Panc1 (cell line): Measurements from ENCODE around the gene CEACAM16. TPM values are rescaled to one million over a fixed set of nuclear protein-coding genes. Genes with fewer than 3 reads are reported as not detected.
A peak's percentile ranks its signal among the peaks of the same experiment; 100 is the strongest.

Source experiments
- ATAC-seq: fragments of 200-7000 bp; cut with Tn5 transposase; 2 replicates; pipeline ENCODE4 v1.9.1; 2020; ENCODE audit warnings: mild to moderate bottlenecking, moderate library complexity
- BruUV-seq: library from RNA; stranded (reverse); fragments of 400-500 nt; replicated peaks from 2 replicates; lab custom pipeline; 2021; lab: Mats Ljungman, UMichigan
- CTCF ChIA-PET: fragments of 300-600 bp; sonication (Branson Sonifier 250); formaldehyde crosslinking; loops from one replicate; lab custom pipeline; 2022; ENCODE audit warnings: antibody characterized with exemption; lab: Charles Lee
- POLR2A ChIA-PET: fragments of 300-600 bp; sonication (Branson Sonifier 250); formaldehyde crosslinking; loops from one replicate; lab custom pipeline; 2022; ENCODE audit warnings: antibody characterized with exemption; lab: Charles Lee
- DNase-seq: peaks from one replicate; pipeline ENCODE4 v3.0.0-alpha.2; 2010; ENCODE audit warnings: low read depth, low spot score
- H3K27ac ChIP-seq: 2 replicates; pipeline ENCODE4 v1.5.1; 2011; ENCODE audit warnings: mild to moderate bottlenecking, low read length, inconsistent platforms
- H3K27me3 ChIP-seq: fragments of 200-500 bp; sonication (Bioruptor generic); 2 replicates; pipeline ENCODE4 v1.6.0; 2014; ENCODE audit warnings: low read length, inconsistent platforms; ENCODE audit not compliant: control insufficient read depth, insufficient read depth
- H3K36me3 ChIP-seq: fragments of 200-500 bp; sonication (Bioruptor generic); 2 replicates; pipeline ENCODE4 v1.5.1; 2014; ENCODE audit warnings: inconsistent platforms, mild to moderate bottlenecking, low read length, moderate library complexity; ENCODE audit not compliant: control insufficient read depth, insufficient read depth
- H3K4me1 ChIP-seq: 2 replicates; pipeline ENCODE4 v1.5.1; 2011; ENCODE audit warnings: inconsistent platforms, mild to moderate bottlenecking, low read length, moderate library complexity; ENCODE audit not compliant: control insufficient read depth, insufficient read depth
- H3K4me3 ChIP-seq, 2 experiments: 2 replicates each; pipeline ENCODE4 v1.5.1; 2011 to 2012; ENCODE audit warnings: low read depth in 2 of 2, low read length in 2 of 2, mild to moderate bottlenecking in 2 of 2, inconsistent platforms in 1 of 2, moderate library complexity in 1 of 2
- H3K9me3 ChIP-seq: fragments of 200-500 bp; sonication (Bioruptor generic); 2 replicates; pipeline ENCODE4 v1.5.1; 2014; ENCODE audit warnings: low read depth, mild to moderate bottlenecking, inconsistent platforms, low read length, moderate library complexity; ENCODE audit not compliant: control insufficient read depth, insufficient read depth
- POLR2AphosphoS5 ChIP-seq: IDR thresholded peaks from 2 replicates; pipeline ENCODE4 v1.6.1; 2012; ENCODE audit warnings: mild to moderate bottlenecking, low read depth, low read length, moderate library complexity
- SIN3A ChIP-seq: IDR thresholded peaks from 2 replicates; pipeline ENCODE4 v1.6.1; 2012; ENCODE audit warnings: low read depth, mild to moderate bottlenecking, low read length, moderate library complexity, borderline replicate concordance; ENCODE audit not compliant: insufficient read depth
- TCF7L2 ChIP-seq: IDR thresholded peaks from 2 replicates; pipeline ENCODE4 v1.6.1; 2011; ENCODE audit warnings: mild to moderate bottlenecking, low read depth, low read length, inconsistent platforms
- in situ Hi-C: cut with HindIII; loops from 2 replicates; pipeline ENCODE4 v1.10.0; 2016; ENCODE audit warnings: low sequenced_read_pairs, low pct_unique_long_range_greater_than_20kb
- intact Hi-C: fragments of 100-400 bp; cut with micrococcal nuclease; formaldehyde crosslinking; loops from one replicate; pipeline ENCODE4 v1.10.0; 2022; ENCODE audit not compliant: unreplicated experiment
- total RNA-seq: library from RNA; stranded (reverse); gene quantifications from one replicate; pipeline ENCODE4 v1.2.1, GENCODE V29; 2021; ENCODE audit not compliant: unreplicated experiment
- TF ChIP-seq, protein P1 (sequence below), 2 experiments: IDR thresholded peaks; 2 replicates each; pipeline ENCODE4 v1.6.1; 2011 to 2012; ENCODE audit warnings: low read depth in 2 of 2, control low read depth in 1 of 2, low read length in 1 of 2, mild to moderate bottlenecking in 1 of 2, moderate library complexity in 1 of 2; ENCODE audit not compliant: insufficient read depth in 1 of 2
- TF ChIP-seq, protein P2 (sequence below): fragments of 450-650 bp; IDR thresholded peaks from 2 replicates; pipeline ENCODE4 v1.5.1; 2017; ENCODE audit warnings: mild to moderate bottlenecking

The CEACAM16 gene
- total RNA-seq, 1 experiment from 2014 or later = not detected

DNA sequence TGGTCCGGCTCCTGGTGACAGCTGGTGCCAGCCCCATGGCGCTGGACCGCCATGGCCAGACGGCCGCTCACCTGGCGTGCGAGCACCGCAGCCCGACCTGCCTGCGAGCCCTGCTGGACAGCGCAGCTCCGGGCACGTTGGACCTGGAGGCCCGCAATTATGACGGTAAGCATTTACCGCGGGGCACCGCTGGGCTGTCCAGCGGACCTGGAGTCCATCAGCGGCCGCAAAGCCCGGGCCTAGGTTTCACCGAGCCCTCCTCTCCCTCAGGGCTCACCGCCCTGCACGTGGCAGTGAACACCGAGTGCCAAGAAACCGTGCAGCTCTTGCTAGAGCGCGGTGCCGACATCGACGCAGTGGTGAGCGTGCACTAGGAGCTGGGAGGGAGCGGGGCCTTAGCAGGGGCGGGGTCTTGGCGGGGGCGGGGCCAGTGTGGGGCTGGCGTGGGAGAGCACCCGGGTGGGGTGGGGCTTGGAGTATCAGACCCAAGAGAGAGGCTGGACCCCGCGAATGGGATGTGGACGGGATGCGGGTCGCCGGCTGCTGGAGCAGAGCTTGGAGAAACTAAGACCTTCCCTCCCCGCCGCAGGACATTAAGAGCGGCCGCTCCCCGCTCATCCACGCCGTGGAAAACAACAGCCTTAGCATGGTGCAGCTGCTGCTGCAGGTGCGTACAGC is 58.2 kb downstream of the CEACAM16 start:
- BruUV-seq = no TSS peak
- ATAC-seq (0 out of 2 replicates have a peak, but pooled peaks have one; percentile 12), DNase-seq (no peak)
- Histone ChIP-seq H3K27ac (peak overlapping the region; percentile 51; the same call in 1 of the 2 replicates), H3K27me3 (no peaks in the 10 kb centered on the region), H3K4me1 (peaks cover 36% of the 10 kb centered on the region), H3K4me3 (no peak overlapping the region), H3K36me3 (no peaks in the 10 kb centered on the region), H3K9me3 (no peaks in the 10 kb centered on the region)
- in situ Hi-C loops (no loop called here), intact Hi-C loops (no loop called here)
- CTCF ChIA-PET = interaction anchor here (1.4 kb wide), 1 partner anchor 13 kb away, joined by 4 read pairs; no protein-coding TSS in a partner anchor
- TF ChIP-seq, protein P1, sequence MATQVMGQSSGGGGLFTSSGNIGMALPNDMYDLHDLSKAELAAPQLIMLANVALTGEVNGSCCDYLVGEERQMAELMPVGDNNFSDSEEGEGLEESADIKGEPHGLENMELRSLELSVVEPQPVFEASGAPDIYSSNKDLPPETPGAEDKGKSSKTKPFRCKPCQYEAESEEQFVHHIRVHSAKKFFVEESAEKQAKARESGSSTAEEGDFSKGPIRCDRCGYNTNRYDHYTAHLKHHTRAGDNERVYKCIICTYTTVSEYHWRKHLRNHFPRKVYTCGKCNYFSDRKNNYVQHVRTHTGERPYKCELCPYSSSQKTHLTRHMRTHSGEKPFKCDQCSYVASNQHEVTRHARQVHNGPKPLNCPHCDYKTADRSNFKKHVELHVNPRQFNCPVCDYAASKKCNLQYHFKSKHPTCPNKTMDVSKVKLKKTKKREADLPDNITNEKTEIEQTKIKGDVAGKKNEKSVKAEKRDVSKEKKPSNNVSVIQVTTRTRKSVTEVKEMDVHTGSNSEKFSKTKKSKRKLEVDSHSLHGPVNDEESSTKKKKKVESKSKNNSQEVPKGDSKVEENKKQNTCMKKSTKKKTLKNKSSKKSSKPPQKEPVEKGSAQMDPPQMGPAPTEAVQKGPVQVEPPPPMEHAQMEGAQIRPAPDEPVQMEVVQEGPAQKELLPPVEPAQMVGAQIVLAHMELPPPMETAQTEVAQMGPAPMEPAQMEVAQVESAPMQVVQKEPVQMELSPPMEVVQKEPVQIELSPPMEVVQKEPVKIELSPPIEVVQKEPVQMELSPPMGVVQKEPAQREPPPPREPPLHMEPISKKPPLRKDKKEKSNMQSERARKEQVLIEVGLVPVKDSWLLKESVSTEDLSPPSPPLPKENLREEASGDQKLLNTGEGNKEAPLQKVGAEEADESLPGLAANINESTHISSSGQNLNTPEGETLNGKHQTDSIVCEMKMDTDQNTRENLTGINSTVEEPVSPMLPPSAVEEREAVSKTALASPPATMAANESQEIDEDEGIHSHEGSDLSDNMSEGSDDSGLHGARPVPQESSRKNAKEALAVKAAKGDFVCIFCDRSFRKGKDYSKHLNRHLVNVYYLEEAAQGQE (IDR thresholded peaks at IDR 0.05; ENCODE audit: insufficient read depth in 1 of 2, low read depth in 2 of 2, low read length in 1 of 2) = peak in 1 of 2 experiments; percentile 59; a peak in 1 of 4 replicates
- TF ChIP-seq TCF7L2 (no peak), POLR2AphosphoS5 (no peak), SIN3A (no peak)
- TF ChIP-seq, protein P2, sequence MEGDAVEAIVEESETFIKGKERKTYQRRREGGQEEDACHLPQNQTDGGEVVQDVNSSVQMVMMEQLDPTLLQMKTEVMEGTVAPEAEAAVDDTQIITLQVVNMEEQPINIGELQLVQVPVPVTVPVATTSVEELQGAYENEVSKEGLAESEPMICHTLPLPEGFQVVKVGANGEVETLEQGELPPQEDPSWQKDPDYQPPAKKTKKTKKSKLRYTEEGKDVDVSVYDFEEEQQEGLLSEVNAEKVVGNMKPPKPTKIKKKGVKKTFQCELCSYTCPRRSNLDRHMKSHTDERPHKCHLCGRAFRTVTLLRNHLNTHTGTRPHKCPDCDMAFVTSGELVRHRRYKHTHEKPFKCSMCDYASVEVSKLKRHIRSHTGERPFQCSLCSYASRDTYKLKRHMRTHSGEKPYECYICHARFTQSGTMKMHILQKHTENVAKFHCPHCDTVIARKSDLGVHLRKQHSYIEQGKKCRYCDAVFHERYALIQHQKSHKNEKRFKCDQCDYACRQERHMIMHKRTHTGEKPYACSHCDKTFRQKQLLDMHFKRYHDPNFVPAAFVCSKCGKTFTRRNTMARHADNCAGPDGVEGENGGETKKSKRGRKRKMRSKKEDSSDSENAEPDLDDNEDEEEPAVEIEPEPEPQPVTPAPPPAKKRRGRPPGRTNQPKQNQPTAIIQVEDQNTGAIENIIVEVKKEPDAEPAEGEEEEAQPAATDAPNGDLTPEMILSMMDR = no peak
- POLR2A ChIA-PET = interaction anchor here (0.5 kb wide), 1 partner anchor 113 kb away, joined by 13 read pairs; the partner anchor contains the start of gene PVR

DNA sequence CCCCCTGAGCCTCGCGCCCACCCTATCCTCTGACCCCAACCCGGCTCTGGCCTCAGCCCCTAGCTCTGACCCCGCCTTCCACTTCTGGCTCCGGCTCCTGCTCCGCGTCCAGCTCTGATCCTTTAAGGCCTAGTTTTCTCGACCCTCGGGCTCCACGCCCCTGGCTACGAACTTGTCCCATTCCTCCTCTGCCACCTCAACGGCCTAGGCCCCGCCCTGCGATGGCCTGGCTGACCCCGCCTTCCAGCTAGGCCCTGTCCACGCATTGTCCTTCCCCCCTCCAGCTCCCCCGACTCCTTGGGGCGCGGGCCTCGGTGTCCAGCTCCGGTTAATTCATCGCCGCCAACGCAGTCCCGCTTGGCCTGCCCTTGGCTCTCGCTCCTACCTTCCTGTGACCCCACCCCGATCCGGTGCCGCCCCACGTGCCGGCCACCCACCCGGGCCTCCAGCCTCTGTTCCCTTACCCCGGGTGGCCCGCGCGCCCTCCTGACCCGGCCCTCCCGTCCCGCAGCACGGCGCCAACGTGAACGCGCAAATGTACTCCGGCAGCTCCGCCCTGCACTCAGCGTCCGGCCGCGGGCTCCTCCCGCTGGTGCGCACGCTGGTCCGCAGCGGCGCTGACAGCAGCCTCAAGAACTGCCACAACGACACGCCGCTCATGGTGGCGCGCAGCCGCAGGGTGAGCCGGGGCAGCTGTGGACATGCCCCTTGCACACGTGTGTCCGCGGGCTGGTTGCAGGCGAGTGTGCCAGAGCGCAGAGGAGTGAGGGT is 59.0 kb downstream of the CEACAM16 start:
- ATAC-seq (no peak), DNase-seq (no peak)
- intact Hi-C loops = no loop called here
- H3K27me3 ChIP-seq = no peaks in the 10 kb centered on the region
- H3K27ac ChIP-seq = no peak overlapping the region
- H3K4me3 ChIP-seq = no peak overlapping the region
- BruUV-seq = no TSS peak
- H3K9me3 ChIP-seq = no peaks in the 10 kb centered on the region
- CTCF ChIA-PET = interaction anchor here (1.4 kb wide), 1 partner anchor 13 kb away, joined by 4 read pairs; no protein-coding TSS in a partner anchor
- peaks cover 30% of the 10 kb centered on the region for H3K4me1 ChIP-seq
- no peaks in the 10 kb centered on the region for H3K36me3 ChIP-seq
- TF ChIP-seq, protein P2 = no peak
- no peak for TF ChIP-seq SIN3A
- TF ChIP-seq, protein P1 (IDR thresholded peaks at IDR 0.05; ENCODE audit: insufficient read depth in 1 of 2, low read depth in 2 of 2, low read length in 1 of 2) = no peak
- no peak for TF ChIP-seq TCF7L2
- no peak for TF ChIP-seq POLR2AphosphoS5
- POLR2A ChIA-PET = no interaction called here
- in situ Hi-C loops = no loop called here
